ENCODE results near the gene MYL9.
A peak's percentile ranks its signal among the peaks of the same experiment; 100 is the strongest.

MYL9 gene

DNA sequence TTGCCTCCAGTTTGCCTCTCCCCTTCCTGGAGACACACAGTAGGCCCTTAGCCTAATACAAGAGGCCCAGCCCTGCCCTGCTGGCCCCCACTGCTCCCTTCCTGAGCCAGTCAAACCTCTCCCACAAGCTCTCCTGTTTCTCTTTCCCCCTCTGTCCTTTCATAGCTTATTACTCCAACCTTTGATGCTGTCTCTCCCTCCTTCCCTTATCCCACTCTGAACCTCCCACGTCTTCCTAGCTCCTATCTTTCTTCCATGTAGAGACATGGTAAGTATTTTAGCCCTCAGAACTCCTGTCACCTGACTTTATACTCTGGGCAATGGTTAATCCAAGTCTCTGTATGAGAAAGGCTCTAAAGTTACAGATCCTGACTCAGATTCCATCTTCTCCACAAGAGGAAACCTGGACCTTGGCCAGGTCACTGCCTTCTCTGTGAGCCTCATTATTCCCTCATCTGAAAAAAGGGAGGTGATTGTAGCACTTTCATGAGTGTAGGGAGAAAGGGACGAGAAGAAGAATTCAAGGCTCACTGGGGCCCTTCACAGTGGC lies 38.8 kb downstream of the MYL9 start:
- TF ChIP-seq, protein P1, sequence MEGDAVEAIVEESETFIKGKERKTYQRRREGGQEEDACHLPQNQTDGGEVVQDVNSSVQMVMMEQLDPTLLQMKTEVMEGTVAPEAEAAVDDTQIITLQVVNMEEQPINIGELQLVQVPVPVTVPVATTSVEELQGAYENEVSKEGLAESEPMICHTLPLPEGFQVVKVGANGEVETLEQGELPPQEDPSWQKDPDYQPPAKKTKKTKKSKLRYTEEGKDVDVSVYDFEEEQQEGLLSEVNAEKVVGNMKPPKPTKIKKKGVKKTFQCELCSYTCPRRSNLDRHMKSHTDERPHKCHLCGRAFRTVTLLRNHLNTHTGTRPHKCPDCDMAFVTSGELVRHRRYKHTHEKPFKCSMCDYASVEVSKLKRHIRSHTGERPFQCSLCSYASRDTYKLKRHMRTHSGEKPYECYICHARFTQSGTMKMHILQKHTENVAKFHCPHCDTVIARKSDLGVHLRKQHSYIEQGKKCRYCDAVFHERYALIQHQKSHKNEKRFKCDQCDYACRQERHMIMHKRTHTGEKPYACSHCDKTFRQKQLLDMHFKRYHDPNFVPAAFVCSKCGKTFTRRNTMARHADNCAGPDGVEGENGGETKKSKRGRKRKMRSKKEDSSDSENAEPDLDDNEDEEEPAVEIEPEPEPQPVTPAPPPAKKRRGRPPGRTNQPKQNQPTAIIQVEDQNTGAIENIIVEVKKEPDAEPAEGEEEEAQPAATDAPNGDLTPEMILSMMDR (IDR thresholded peaks at IDR 0.05; ENCODE audit: low read depth, low read length) = no peak
- TF ChIP-seq MYC (IDR thresholded peaks at IDR 0.05; ENCODE audit: low read depth, low read length) (no peak), MAX (IDR thresholded peaks at IDR 0.05; ENCODE audit: low read depth, low read length) (no peak), POLR2A (IDR thresholded peaks at IDR 0.05; ENCODE audit: extremely low read depth, insufficient read length) (no peak)
- no peak overlapping the region for H3K4me3 ChIP-seq (ENCODE audit: low read depth, low read length)
- no peak for DNase-seq (ENCODE audit: low read depth)

- DNase-seq (ENCODE audit: low read depth) = no peak
- TF ChIP-seq MAX (IDR thresholded peaks at IDR 0.05; ENCODE audit: low read depth, low read length) (no peak), MYC (IDR thresholded peaks at IDR 0.05; ENCODE audit: low read depth, low read length) (no peak), POLR2A (IDR thresholded peaks at IDR 0.05; ENCODE audit: extremely low read depth, insufficient read length) (no peak)
- TF ChIP-seq, protein P1 (IDR thresholded peaks at IDR 0.05; ENCODE audit: low read depth, low read length) = no peak
- H3K4me3 ChIP-seq (ENCODE audit: low read depth, low read length) = no peak overlapping the region
Observed at GRCh38 chr20:36582322-36582721, 41.0 kb downstream of the MYL9 start.

- H3K4me3 ChIP-seq (ENCODE audit: low read depth, low read length) = no peak overlapping the region
- no peak for DNase-seq (ENCODE audit: low read depth)
- TF ChIP-seq, protein P1 (IDR thresholded peaks at IDR 0.05; ENCODE audit: low read depth, low read length) = no peak
- TF ChIP-seq MAX (IDR thresholded peaks at IDR 0.05; ENCODE audit: low read depth, low read length) = no peak
- TF ChIP-seq MYC (IDR thresholded peaks at IDR 0.05; ENCODE audit: low read depth, low read length) = no peak
- TF ChIP-seq POLR2A (IDR thresholded peaks at IDR 0.05; ENCODE audit: extremely low read depth, insufficient read length) = no peak
Observed at GRCh38 chr20:36582821-36583220, 41.5 kb downstream of the MYL9 start.

DNA sequence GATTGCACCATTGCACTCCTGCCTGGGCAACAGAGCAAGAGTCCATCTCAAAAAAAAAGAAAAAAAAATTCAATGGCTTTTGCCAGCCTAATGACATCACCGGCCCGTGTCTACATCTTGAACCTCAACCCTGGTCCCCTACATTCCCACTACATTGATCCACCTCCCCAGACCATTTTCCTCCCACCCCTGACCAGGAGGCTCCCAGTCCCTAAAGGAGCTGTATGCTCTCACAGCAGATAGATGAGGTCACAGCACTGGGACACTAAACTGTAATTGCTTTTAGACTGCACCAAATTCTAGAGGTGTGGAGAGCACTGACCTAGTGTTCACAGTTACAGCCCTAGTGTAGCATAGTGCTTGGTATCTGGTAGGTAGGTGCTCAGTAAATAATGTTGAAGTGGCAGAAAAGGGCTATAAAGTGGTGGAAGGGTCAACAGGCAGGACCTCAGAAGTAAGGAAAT lies 42.7 kb downstream of the MYL9 start:
- H3K4me3 ChIP-seq (ENCODE audit: low read depth, low read length) = no peak overlapping the region
- TF ChIP-seq POLR2A (IDR thresholded peaks at IDR 0.05; ENCODE audit: extremely low read depth, insufficient read length) (no peak), MAX (IDR thresholded peaks at IDR 0.05; ENCODE audit: low read depth, low read length) (no peak), MYC (IDR thresholded peaks at IDR 0.05; ENCODE audit: low read depth, low read length) (no peak)
- TF ChIP-seq, protein P1 (IDR thresholded peaks at IDR 0.05; ENCODE audit: low read depth, low read length) = no peak
- no peak for DNase-seq (ENCODE audit: low read depth)

- no peak overlapping the region for H3K4me3 ChIP-seq (ENCODE audit: low read depth, low read length)
- DNase-seq (ENCODE audit: low read depth) = peak; percentile 87
- TF ChIP-seq MAX (IDR thresholded peaks at IDR 0.05; ENCODE audit: low read depth, low read length) (no peak), POLR2A (IDR thresholded peaks at IDR 0.05; ENCODE audit: extremely low read depth, insufficient read length) (no peak), MYC (IDR thresholded peaks at IDR 0.05; ENCODE audit: low read depth, low read length) (no peak)
- TF ChIP-seq, protein P1 (IDR thresholded peaks at IDR 0.05; ENCODE audit: low read depth, low read length) = no peak
Observed at GRCh38 chr20:36585410-36586125, 44.2 kb downstream of the MYL9 start.

Measured in NB4 (cell line).